IPS-20b (cell line): ENCODE results near the gene GDF10.

Experiments
- H3K27ac ChIP-seq: one replicate; pipeline ENCODE4 v1.5.1; 2013; ENCODE audit warnings: low read length
- H3K27me3 ChIP-seq: 2 replicates; pipeline ENCODE4 v1.6.1; 2013; ENCODE audit warnings: mild to moderate bottlenecking, low read length, inconsistent platforms; ENCODE audit not compliant: insufficient read depth
- H3K36me3 ChIP-seq: 2 replicates; pipeline ENCODE4 v1.6.1; 2013; ENCODE audit warnings: low read depth, mild to moderate bottlenecking, inconsistent platforms, low read length, moderate library complexity; ENCODE audit not compliant: insufficient read depth
- H3K4me1 ChIP-seq: 2 replicates; pipeline ENCODE4 v1.6.1; 2013; ENCODE audit warnings: mild to moderate bottlenecking, control low read depth, inconsistent platforms, low read length, moderate library complexity; ENCODE audit not compliant: insufficient read depth
- H3K4me3 ChIP-seq: 2 replicates; pipeline ENCODE4 v1.5.1; 2013; ENCODE audit warnings: mild to moderate bottlenecking, low read length, inconsistent platforms
- H3K9ac ChIP-seq: 2 replicates; pipeline ENCODE4 v1.6.1; 2013; ENCODE audit warnings: low read depth, mild to moderate bottlenecking, inconsistent platforms, low read length, moderate library complexity
- H3K9me3 ChIP-seq: 2 replicates; pipeline ENCODE4 v1.6.1; 2013; ENCODE audit warnings: mild to moderate bottlenecking, low read depth, low read length, inconsistent platforms; ENCODE audit not compliant: insufficient read depth

The GDF10 gene

DNA sequence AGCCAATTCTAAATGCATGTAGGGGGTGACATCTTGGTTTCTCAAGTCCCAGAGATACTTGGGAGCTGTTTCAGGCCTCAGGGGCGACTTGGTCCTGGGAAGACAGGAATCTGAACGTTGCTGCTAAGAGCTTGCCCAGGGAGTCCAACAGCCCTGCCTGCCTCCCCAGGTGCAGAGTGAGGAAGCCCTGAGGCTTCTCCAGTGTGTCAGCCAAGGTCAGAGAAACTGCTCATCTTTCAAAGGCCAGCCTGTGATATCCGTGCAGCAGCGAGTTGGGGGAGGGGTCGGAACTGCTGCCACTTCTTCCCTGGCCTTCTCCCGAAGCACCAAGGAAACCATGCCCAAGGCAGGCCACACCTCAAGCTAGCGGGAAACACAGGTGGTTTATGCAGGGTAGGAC, 32.0 kb downstream of the GDF10 start:
- H3K36me3 ChIP-seq = no peaks in the 10 kb centered on the region
- no peak overlapping the region for H3K9ac ChIP-seq
- no peaks in the 10 kb centered on the region for H3K27me3 ChIP-seq
- H3K9me3 ChIP-seq = no peaks in the 10 kb centered on the region
- no peak overlapping the region for H3K4me3 ChIP-seq
- no peak overlapping the region for H3K27ac ChIP-seq
- H3K4me1 ChIP-seq = no peaks in the 10 kb centered on the region

DNA sequence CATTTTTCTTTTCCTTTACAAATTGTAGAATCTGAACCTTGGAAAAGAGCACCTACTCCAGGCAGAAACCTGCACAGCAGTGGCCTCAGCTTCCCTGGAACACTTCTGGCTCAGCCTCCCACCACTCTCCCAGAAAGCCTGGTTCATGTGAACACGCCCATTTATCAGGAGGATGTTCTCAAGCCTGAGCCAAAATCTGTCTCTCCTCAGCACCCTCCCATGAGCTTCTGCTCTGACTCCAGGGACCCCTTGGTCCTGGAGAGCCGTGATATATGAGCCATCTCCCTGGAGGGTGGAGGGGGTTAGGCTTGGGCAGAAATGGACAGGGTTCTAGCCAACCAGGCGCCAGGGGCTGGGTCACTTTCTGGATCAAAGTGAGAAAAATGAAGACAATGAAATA, 32.4 kb downstream of the GDF10 start:
- no peaks in the 10 kb centered on the region for H3K27me3 ChIP-seq
- no peak overlapping the region for H3K9ac ChIP-seq
- no peak overlapping the region for H3K4me3 ChIP-seq
- no peaks in the 10 kb centered on the region for H3K9me3 ChIP-seq
- H3K4me1 ChIP-seq = no peaks in the 10 kb centered on the region
- H3K36me3 ChIP-seq = no peaks in the 10 kb centered on the region
- no peak overlapping the region for H3K27ac ChIP-seq

DNA sequence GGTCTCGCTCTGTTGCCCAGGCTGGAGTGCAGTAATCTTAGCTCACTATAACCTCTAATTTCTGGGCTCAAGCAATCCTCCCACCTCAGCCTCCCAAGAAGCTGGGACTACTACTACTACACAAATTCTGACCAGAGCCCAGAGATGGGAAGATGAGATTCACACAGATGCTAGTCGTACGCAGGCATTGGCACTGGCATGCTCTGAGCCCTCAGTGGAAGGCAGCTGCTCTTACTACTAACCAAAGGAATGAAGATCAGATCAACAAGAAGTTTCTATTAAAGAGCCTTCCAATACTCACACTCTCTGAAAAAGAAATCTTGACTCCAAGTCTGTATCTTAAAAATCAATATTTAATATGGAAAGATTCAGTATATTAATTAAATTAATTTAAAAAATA, 32.9 kb downstream of the GDF10 start:
- H3K27ac ChIP-seq = no peak overlapping the region
- H3K4me1 ChIP-seq = no peaks in the 10 kb centered on the region
- H3K27me3 ChIP-seq = no peaks in the 10 kb centered on the region
- no peak overlapping the region for H3K4me3 ChIP-seq
- H3K36me3 ChIP-seq = no peaks in the 10 kb centered on the region
- H3K9me3 ChIP-seq = no peaks in the 10 kb centered on the region
- H3K9ac ChIP-seq = no peak overlapping the region

DNA sequence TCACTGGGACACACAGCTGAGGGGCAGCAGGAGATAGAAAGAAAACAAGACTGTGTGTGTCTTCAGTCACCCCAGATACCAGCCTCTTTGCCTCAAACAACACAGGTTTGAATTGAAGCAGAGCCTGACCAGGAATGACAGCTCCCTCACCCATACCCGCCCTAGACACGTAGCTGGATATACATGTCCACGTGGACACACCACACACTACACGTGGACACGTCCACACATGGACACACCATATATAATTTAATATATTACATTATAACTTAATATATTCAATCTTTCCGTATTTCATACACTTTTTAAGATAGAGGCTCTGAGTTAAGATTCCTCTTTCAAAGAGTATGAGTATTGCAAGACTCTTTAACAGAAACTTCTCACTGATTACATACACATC, 33.5 kb downstream of the GDF10 start:
- no peaks in the 10 kb centered on the region for H3K36me3 ChIP-seq

DNA sequence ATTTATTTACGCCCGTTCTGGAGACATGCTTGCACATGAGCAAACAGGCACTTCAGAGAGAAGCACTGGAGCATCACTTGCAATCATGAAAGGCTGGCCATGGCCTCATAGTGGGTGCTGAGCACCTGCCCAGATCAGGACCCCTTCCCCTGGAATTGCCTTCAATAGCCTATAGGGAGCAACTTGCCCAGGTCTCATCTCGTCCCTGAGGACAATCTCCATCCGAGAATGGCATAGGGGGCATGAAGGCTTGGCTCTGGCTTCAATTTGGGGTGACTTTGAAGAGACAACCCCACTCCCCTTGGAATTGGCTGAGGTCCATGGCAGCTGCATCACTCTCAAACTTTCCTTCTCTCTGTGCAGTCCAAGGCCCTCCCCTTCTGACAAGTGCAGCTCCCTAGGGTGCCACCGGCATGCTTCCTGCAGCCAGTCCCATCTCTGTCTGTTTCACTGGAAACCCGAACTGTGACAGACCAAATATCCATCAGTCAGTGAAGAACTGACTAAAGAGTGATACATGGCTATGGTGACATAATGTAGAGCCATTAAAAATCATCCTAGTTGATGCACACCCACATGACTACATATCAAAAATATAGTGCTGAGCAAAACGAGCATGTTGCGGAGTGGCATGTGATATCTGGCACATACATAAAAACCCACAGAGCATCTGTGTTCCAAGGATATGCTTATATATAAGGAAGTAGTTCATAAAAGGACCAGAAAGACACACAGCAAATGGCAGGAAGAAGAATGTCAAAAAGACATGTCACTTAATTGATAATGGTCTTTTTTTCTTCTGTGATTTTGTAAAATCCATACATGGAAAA, 34.7 kb downstream of the GDF10 start:
- H3K4me3 ChIP-seq = no peak overlapping the region
- no peaks in the 10 kb centered on the region for H3K9me3 ChIP-seq
- H3K27ac ChIP-seq = no peak overlapping the region

More for the DNA sequence above, 33.5 kb downstream of the GDF10 start:
- Histone ChIP-seq H3K9ac (no peak overlapping the region), H3K27me3 (no peaks in the 10 kb centered on the region), H3K4me1 (no peaks in the 10 kb centered on the region), H3K4me3 (no peak overlapping the region), H3K27ac (no peak overlapping the region), H3K9me3 (no peaks in the 10 kb centered on the region)

DNA sequence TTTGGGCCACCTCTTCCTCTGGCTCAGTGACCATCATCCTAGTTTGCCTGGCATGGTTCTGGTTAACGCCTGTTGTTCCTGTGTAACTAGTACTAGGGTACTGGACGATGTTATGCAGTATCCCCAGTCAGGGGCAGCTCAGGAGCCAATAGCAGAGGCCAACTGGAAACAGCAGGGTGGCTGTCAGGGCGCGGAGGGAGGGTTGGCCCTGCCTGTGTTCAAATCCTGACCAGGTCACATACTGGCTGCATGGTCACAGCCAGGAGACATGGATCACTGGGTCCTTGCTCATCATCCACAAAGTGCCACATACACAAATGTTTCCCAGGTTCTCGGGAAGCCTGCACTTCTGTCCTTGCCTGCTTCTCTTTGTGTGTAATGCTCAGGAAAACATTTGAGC, 35.9 kb downstream of the GDF10 start:
- Histone ChIP-seq H3K27me3 (no peaks in the 10 kb centered on the region), H3K27ac (no peak overlapping the region), H3K9me3 (no peaks in the 10 kb centered on the region), H3K36me3 (no peaks in the 10 kb centered on the region), H3K9ac (no peak overlapping the region), H3K4me1 (no peaks in the 10 kb centered on the region), H3K4me3 (no peak overlapping the region)

More for the DNA sequence above, 34.7 kb downstream of the GDF10 start:
- H3K27me3 ChIP-seq = no peaks in the 10 kb centered on the region
- H3K36me3 ChIP-seq = no peaks in the 10 kb centered on the region
- H3K4me1 ChIP-seq = no peaks in the 10 kb centered on the region
- H3K9ac ChIP-seq = no peak overlapping the region

DNA sequence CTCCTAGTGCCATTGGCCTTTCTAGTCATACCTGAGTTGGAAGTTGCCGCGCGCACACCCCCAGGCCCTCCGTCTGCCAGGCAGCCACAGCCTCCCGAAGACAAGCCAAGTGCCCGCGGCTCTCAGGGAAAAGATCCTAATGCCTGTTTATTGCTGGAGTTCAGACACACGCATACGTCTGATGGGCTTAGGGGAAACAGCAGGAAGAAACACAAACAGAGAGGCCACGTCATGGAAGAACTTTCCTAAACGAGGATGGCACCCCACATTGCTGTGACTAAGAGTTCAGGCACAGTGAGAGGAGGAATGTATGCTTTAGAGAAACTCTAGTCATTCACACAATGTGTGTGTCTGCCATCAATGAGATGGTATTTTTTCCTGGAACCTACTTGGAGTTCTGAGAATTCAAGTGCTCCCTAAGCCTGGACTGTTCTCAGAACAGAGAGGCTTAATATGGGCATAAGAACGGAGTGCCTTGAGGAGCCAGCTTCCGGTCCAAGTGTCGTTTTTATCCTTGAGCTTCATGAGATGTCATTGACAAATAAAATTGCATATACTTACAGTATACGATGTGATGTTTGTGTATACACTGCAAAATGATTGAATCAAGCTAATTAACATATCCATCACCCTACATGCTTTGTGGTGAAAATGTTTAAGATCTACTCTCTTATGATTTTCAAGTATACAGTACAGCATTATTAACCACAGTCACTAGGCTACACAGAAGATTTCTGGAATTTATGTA, 36.6 kb downstream of the GDF10 start:
- Histone ChIP-seq H3K36me3 (no peaks in the 10 kb centered on the region), H3K9ac (no peak overlapping the region), H3K4me3 (no peak overlapping the region), H3K4me1 (no peaks in the 10 kb centered on the region), H3K27ac (no peak overlapping the region), H3K9me3 (no peaks in the 10 kb centered on the region), H3K27me3 (no peaks in the 10 kb centered on the region)

DNA sequence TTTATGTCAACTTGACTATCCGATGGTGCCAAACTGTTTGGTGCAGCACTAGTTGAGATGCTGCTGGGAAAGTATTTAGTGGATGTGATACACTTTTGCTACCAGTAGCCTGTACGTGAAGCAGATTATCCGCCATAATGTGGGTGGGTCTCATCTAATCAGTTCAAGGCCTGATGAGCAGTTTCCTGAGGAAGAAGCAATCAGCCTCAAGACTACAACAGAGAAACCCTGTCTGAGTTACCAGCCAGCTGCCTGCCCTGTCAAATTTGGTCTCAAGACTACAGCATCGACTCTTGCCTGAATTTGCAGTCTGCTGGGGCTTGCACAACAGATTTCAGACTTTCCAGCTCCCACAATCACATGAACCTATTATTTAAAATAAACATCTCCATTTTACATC, 37.3 kb downstream of the GDF10 start:
- no peak overlapping the region for H3K27ac ChIP-seq
- H3K27me3 ChIP-seq = no peaks in the 10 kb centered on the region
- H3K36me3 ChIP-seq = no peaks in the 10 kb centered on the region
- H3K9ac ChIP-seq = no peak overlapping the region
- H3K4me1 ChIP-seq = no peaks in the 10 kb centered on the region
- H3K4me3 ChIP-seq = no peak overlapping the region
- no peaks in the 10 kb centered on the region for H3K9me3 ChIP-seq

DNA sequence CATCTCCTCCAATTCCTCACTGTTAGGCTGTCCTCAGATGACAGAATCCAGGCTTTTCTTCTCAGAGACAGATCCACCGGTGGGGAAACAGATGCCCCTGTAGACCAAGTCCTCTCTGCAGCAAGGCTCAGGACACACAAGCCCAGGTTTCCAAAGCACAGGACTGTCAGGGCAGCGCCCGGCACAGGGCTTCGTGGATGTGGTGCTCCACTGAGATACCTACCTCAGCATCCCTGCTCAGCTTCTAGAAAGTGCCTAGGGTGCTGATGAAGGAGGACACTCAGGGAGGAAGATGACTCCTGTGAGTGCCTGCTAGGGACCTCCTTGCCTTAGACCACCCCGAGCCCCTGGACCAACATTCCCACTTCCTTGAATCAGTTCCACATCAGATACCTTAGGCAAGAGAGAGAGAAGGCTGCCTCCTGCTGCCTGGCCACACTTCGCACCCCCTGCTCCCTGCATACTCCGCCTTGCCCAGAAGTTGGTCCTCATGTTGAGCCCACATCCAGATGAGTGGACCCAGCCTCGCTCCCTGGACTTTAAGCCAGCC, 39.3 kb downstream of the GDF10 start:
- Histone ChIP-seq H3K27ac (no peak overlapping the region), H3K4me1 (no peaks in the 10 kb centered on the region), H3K9ac (no peak overlapping the region), H3K27me3 (no peaks in the 10 kb centered on the region), H3K4me3 (no peak overlapping the region), H3K36me3 (no peaks in the 10 kb centered on the region), H3K9me3 (no peaks in the 10 kb centered on the region)

DNA sequence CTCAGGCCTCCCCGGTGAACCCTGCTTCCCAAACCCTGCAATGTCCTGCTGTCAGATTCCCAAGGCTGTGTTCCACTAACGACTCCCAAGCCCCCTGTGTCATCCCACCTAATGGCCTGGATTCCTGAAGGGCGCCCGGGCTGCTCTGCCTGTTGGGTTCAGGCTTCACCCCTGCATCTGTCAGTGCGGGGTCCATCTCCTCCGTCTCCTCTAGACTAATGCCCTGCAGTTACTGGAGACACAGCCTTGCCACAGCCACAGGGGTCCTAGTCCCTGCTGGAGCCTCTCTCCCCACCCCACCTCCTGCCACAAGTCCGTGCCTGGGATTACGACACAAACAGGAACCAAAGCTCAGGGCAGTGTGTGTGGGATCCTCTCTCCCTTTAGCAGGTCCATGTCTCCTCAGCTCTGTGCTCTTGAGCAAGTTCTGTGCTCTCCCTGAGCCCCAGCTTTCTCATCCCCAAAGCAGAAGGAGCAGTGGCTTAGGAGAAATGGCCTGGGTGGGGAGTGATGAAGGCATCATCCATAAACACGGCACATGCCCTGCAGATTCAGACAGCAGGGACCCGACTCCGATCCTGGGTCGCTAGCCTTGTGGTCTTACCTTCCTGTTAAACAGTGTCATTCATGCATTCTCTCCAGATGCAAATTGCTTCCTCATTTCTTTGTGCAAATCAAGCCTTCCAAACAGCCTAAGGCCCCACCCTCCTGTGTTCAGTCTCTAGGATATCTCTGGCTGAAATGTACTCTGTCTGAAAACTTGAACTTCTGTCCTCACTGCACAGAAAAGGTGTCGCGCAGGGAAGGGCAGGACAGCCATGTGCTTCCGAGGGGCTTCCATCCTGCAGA, 40.0 kb downstream of the GDF10 start:
- Histone ChIP-seq H3K36me3 (no peaks in the 10 kb centered on the region), H3K27me3 (no peaks in the 10 kb centered on the region), H3K9ac (no peak overlapping the region), H3K9me3 (no peaks in the 10 kb centered on the region), H3K4me1 (no peaks in the 10 kb centered on the region), H3K27ac (no peak overlapping the region), H3K4me3 (no peak overlapping the region)

DNA sequence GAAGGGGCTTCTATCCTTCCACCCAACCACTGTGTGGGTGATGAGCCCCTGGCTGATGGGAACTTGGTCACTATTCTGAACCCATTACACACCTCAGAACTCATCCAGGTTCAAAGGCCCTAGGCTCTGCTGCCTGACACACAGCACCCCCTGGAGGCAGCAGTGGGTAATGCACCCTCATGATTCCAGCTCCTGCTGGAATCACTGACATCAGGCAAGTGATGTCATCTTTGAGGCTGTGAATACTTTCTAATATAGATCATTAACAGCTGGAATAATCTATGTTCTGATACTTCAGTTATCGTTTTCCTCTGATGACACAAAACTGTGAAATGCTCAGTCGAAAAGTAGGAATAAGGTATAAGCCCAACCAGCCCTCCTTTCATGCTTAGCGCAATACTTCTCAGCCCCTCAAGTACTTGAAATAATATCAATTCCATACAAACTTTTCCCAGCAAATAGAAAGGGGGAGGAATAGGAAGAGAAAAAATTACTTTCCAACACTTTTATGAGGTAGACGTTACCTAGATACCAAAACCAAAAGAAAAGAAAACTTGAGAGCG, 40.7 kb downstream of the GDF10 start:
- no peaks in the 10 kb centered on the region for H3K9me3 ChIP-seq

More for the DNA sequence above, 40.7 kb downstream of the GDF10 start:
- Histone ChIP-seq H3K4me3 (no peak overlapping the region), H3K36me3 (no peaks in the 10 kb centered on the region), H3K9ac (no peak overlapping the region), H3K27ac (no peak overlapping the region), H3K4me1 (no peaks in the 10 kb centered on the region), H3K27me3 (no peaks in the 10 kb centered on the region)
